T-helper 17 cell (primary cell): ENCODE measurements around the gene SMYD4. TPM values are rescaled to one million over a fixed set of nuclear protein-coding genes. Genes with fewer than 3 reads are reported as not detected.

ENCODE experiments used
- ATAC-seq: fragments of 150-1000 bp; cut with Tn5 transposase; 2 replicates; pipeline ENCODE4 v1.10.0; 2021; ENCODE audit warnings: mild to moderate bottlenecking, moderate library complexity
- DNase-seq, 3 donors: peaks; one replicate each; pipeline versions ENCODE4 v3.0.0 to v3.0.0-alpha.2; 2020 to 2021
- H3K9me3 ChIP-seq: one replicate; pipeline ENCODE4 v1.7.0; 2013; ENCODE audit warnings: low read length, mild to moderate bottlenecking; ENCODE audit not compliant: control insufficient read depth, poor library complexity, severe bottlenecking
- H3K27ac Mint-ChIP-seq: one replicate; pipeline ENCODE4 v1.8.0; 2022; ENCODE audit warnings: mild to moderate bottlenecking, moderate library complexity, mixed read lengths
- H3K27me3 Mint-ChIP-seq: one replicate; pipeline ENCODE4 v1.8.0; 2022; ENCODE audit warnings: mixed read lengths
- H3K36me3 Mint-ChIP-seq: one replicate; pipeline ENCODE4 v1.8.0; 2022; ENCODE audit warnings: low read depth, mixed read lengths
- H3K4me1 Mint-ChIP-seq: one replicate; pipeline ENCODE4 v1.8.0; 2022; ENCODE audit warnings: mild to moderate bottlenecking, mixed read lengths
- H3K4me3 Mint-ChIP-seq: one replicate; pipeline ENCODE4 v1.8.0; 2022; ENCODE audit warnings: mild to moderate bottlenecking, moderate library complexity, mixed read lengths
- total RNA-seq, 4 donors: library from RNA in 2 of 4; stranded (reverse) in 2 of 4; gene quantifications; one replicate each; pipeline ENCODE4 v1.2.3 and lab custom pipeline; 2022 to 2026

The SMYD4 gene
- total RNA-seq, 2 donors from 2014 or later, result 16.0 to 16.8 TPM

GRCh38 chr17:1735834-1736347 is 93.8 kb downstream of the SMYD4 start:
- Mint-ChIP-seq H3K36me3 (peaks cover 3% of the 10 kb centered on the region), H3K4me1 (peaks cover 9% of the 10 kb centered on the region), H3K27ac (peak overlapping the region; percentile 87), H3K4me3 (no peak overlapping the region), H3K27me3 (no peaks in the 10 kb centered on the region)
- ATAC-seq (no peak), DNase-seq (no peak)
- H3K9me3 ChIP-seq, result no peaks in the 10 kb centered on the region

- ATAC-seq (no peak), DNase-seq (no peak)
- Mint-ChIP-seq H3K27ac (no peak overlapping the region), H3K27me3 (no peaks in the 10 kb centered on the region), H3K4me3 (no peak overlapping the region), H3K36me3 (peaks cover 3% of the 10 kb centered on the region), H3K4me1 (peaks cover 9% of the 10 kb centered on the region)
- no peaks in the 10 kb centered on the region for H3K9me3 ChIP-seq
Observed at GRCh38 chr17:1735418-1735817, 94.3 kb downstream of the SMYD4 start.

- peaks cover 6% of the 10 kb centered on the region for H3K36me3 Mint-ChIP-seq
- ATAC-seq (no peak), DNase-seq (no peak)
- H3K4me1 Mint-ChIP-seq, result peaks cover 16% of the 10 kb centered on the region
- H3K27ac Mint-ChIP-seq, result peak overlapping the region; percentile 88
- H3K4me3 Mint-ChIP-seq, result no peak overlapping the region
- no peaks in the 10 kb centered on the region for H3K27me3 Mint-ChIP-seq
- no peaks in the 10 kb centered on the region for H3K9me3 ChIP-seq
Observed at GRCh38 chr17:1733759-1734158, 95.9 kb downstream of the SMYD4 start.

- no peak for DNase-seq
- ATAC-seq, result no peak
- no peak overlapping the region for H3K27ac Mint-ChIP-seq
Observed at GRCh38 chr17:1732833-1733321, 96.8 kb downstream of the SMYD4 start.

GRCh38 chr17:1732241-1732832 is 97.4 kb downstream of the SMYD4 start:
- H3K4me1 Mint-ChIP-seq, result peaks cover 22% of the 10 kb centered on the region
- H3K36me3 Mint-ChIP-seq, result peaks cover 8% of the 10 kb centered on the region
- no peak for ATAC-seq
- no peak overlapping the region for H3K4me3 Mint-ChIP-seq
- no peaks in the 10 kb centered on the region for H3K9me3 ChIP-seq
- no peak for DNase-seq
- no peaks in the 10 kb centered on the region for H3K27me3 Mint-ChIP-seq
- no peak overlapping the region for H3K27ac Mint-ChIP-seq

More at GRCh38 chr17:1732833-1733321, 96.8 kb downstream of the SMYD4 start:
- Mint-ChIP-seq H3K36me3 (peaks cover 8% of the 10 kb centered on the region), H3K4me1 (peaks cover 22% of the 10 kb centered on the region), H3K27me3 (no peaks in the 10 kb centered on the region), H3K4me3 (no peak overlapping the region)
- no peaks in the 10 kb centered on the region for H3K9me3 ChIP-seq

- H3K9me3 ChIP-seq, result no peaks in the 10 kb centered on the region
- no peak overlapping the region for H3K27ac Mint-ChIP-seq
- H3K36me3 Mint-ChIP-seq, result peaks cover 8% of the 10 kb centered on the region
- ATAC-seq (no peak), DNase-seq (no peak)
- H3K4me1 Mint-ChIP-seq, result peaks cover 17% of the 10 kb centered on the region
- no peaks in the 10 kb centered on the region for H3K27me3 Mint-ChIP-seq
- H3K4me3 Mint-ChIP-seq, result no peak overlapping the region
Observed at GRCh38 chr17:1731194-1731506, 98.6 kb downstream of the SMYD4 start.

- DNase-seq (no peak), ATAC-seq (no peak)
- Mint-ChIP-seq H3K4me1 (peaks cover 19% of the 10 kb centered on the region), H3K36me3 (peaks cover 9% of the 10 kb centered on the region), H3K27me3 (no peaks in the 10 kb centered on the region), H3K27ac (no peak overlapping the region), H3K4me3 (no peak overlapping the region)
- H3K9me3 ChIP-seq, result no peaks in the 10 kb centered on the region
Observed at GRCh38 chr17:1730326-1731193, 99.1 kb downstream of the SMYD4 start.

- peak overlapping the region; percentile 41 for H3K27ac Mint-ChIP-seq
- peaks cover 9% of the 10 kb centered on the region for H3K36me3 Mint-ChIP-seq
- H3K27me3 Mint-ChIP-seq, result no peaks in the 10 kb centered on the region
- DNase-seq, result no peak
- H3K4me1 Mint-ChIP-seq, result peaks cover 22% of the 10 kb centered on the region
- no peaks in the 10 kb centered on the region for H3K9me3 ChIP-seq
- no peak overlapping the region for H3K4me3 Mint-ChIP-seq
- ATAC-seq, result no peak
Observed at GRCh38 chr17:1729966-1730325, 99.8 kb downstream of the SMYD4 start.

Other genes with a start within 250 kb of the SMYD4 start
- 1 to 10 TPM; 5.1 to 7.4 TPM for gene SLC43A2, start 201.1 kb downstream of the SMYD4 start, total RNA-seq
- gene SCARF1, start 184.2 kb downstream of the SMYD4 start, total RNA-seq, result 1 to 10 TPM; 1.6 to 2.3 TPM
- 1 to 10 TPM; 2.3 to 3.0 TPM for gene RILP, start 180.0 kb downstream of the SMYD4 start, total RNA-seq
- 100 to 1,000 TPM; 451 to 472 TPM for gene PRPF8, start 145.0 kb downstream of the SMYD4 start, total RNA-seq
- 1 to 10 TPM in 1 of 2 donors, under 1 TPM in 1; 0.26 to 1.4 TPM for gene TLCD2, start 119.5 kb downstream of the SMYD4 start, total RNA-seq
- gene WDR81, start 105.2 kb downstream of the SMYD4 start, total RNA-seq, result 10 to 100 TPM; 38.2 to 41.2 TPM
- gene SERPINF2, start 87.0 kb downstream of the SMYD4 start, total RNA-seq, result under 1 TPM; 0.29 to 0.67 TPM
- gene SERPINF1, start 67.8 kb downstream of the SMYD4 start, total RNA-seq, result under 1 TPM in 1 of 2 donors, not detected in 1; 0.52 TPM
- 10 to 100 TPM; 67.4 to 81.4 TPM for gene RPA1, start 103 bp upstream of the SMYD4 start, total RNA-seq
- under 1 TPM; 0.21 to 0.90 TPM for gene RTN4RL1, start 195.4 kb upstream of the SMYD4 start, total RNA-seq
- gene DPH1, start 200.3 kb upstream of the SMYD4 start, total RNA-seq, result 10 to 100 TPM; 85.1 to 92.6 TPM
- 10 to 100 TPM; 28.4 to 35.2 TPM for gene OVCA2, start 212.1 kb upstream of the SMYD4 start, total RNA-seq
- 1 to 10 TPM; 4.6 to 8.1 TPM for gene HIC1, start 225.2 kb upstream of the SMYD4 start, total RNA-seq